Fibroblast of upper back skin (primary cell): Measurements from ENCODE around the gene RIBC2.
A peak's percentile ranks its signal among the peaks of the same experiment; 100 is the strongest.
"Not testable (repeated sequence)": the region's sequence is repeated elsewhere in the genome, so short reads cannot be mapped to it uniquely, and the experiment has no call there.

Experiments used
- DNase-seq: peaks from one replicate; pipeline ENCODE4 v3.0.0-alpha.2; 2013

Gene RIBC2

GRCh38 chr22:45425531-45426265 is 12.2 kb downstream of the RIBC2 start:
- no peak for DNase-seq

- no peak for DNase-seq
These were observed 12.9 kb downstream of the RIBC2 start for GRCh38 chr22:45426387-45426786.

GRCh38 chr22:45427114-45427513 is 13.6 kb downstream of the RIBC2 start:
- DNase-seq: no peak

GRCh38 chr22:45428391-45429385 is 15.2 kb downstream of the RIBC2 start:
- no peak for DNase-seq

DNA sequence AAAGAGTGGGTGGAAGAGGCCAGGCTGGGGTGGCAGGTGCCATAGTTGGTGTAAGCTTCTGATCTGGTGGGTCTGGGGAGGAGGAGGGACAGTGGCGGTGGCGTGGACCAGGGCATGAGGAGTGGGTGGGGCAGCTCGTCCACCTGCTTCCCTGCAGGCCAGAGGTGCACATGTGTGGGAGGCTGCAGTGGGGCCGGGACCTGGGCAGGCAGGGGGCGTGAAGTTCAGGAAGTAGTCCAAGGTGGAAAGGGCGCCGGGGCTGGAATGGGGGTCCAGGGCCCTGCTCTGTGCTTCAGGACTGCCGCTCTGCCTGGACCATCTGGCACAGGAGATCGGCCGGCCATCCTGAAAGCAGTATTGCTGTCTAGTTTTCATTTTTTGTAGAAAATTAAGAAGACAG is 15.9 kb downstream of the RIBC2 start:
- no peak for DNase-seq

DNA sequence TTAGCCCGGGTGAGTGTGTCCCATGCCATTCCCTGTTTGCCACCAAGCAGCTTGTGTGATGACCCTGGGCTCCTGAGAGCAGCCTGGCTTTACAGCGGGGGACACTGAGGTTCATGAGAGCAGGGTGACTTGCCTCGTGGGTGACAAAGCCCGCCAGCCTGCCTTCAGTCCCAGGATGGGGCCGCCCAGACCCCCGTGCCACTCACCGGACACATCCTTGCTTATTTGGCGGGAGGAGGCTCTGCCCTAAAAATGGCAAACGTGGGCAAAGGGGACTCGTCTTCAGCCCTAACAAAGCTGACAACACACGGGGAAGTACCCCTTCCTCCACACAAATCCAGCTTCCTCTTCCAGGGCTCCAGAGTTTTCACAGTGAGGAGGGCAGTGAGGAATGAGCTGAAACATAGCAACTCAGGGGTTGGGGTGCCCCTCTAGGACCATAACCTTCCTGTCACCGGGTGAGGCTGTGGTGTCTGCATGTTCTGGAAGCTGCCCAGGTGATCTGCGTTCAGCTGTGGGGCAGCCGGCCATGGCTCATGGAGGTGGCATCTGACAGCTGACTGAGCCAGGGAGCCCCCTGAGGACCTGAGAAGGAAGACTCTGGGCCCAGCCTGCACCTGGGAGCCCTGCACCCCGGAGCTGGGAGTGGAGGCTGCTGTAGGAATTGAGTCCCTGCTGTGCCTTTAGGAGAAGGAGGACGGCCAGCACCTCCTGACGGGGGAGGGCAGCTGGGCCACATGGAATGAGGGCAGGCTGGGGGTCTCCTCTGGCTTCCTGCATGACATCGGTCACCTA is 16.7 kb downstream of the RIBC2 start:
- no peak for DNase-seq

DNA sequence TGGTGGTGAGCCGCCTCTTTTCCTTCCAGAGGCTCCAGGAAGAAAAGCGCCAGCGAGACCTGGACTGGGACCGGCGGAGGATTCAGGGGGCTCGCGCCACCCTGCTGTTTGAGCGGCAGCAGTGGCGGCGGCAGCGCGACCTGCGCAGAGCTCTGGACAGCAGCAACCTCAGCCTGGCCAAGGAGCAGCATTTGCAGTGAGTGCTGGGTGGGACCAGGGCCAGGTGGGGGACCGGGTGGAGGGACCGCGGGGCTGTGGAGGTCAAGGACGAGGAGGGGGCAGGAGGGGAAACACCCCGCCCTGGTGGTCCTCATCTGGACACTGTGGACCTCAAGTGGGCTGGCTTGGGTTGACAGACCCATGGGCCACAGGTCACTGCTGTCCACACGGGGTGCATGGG is 17.4 kb downstream of the RIBC2 start:
- DNase-seq: no peak

GRCh38 chr22:45434981-45435380 is 21.5 kb downstream of the RIBC2 start:
- no peak for DNase-seq

GRCh38 chr22:45435544-45436139 is 22.1 kb downstream of the RIBC2 start:
- DNase-seq: peak; percentile 90

GRCh38 chr22:45436871-45437517 is 23.5 kb downstream of the RIBC2 start:
- not testable (repeated sequence) for DNase-seq

DNA sequence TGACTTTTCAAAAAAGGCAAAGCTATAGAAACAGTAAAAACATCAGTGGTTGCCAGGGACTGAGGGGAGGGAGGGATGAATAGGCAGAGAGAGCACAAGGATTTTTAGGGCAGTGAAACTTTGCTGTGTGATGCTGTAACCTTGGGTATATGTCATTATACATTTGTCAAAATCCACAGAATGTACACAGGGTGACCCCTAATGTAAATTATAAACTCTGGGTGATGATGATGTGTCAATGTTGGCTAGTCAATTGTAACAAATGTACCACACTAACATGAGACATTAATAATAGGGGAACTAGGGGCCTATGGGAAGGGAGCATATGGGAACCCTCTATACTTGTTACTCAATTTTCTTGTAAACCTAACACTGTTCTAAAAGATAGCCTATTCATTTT is 24.8 kb downstream of the RIBC2 start:
- no peak for DNase-seq

- not testable (repeated sequence) for DNase-seq
These were observed 27.2 kb downstream of the RIBC2 start for GRCh38 chr22:45440688-45441087.

DNA sequence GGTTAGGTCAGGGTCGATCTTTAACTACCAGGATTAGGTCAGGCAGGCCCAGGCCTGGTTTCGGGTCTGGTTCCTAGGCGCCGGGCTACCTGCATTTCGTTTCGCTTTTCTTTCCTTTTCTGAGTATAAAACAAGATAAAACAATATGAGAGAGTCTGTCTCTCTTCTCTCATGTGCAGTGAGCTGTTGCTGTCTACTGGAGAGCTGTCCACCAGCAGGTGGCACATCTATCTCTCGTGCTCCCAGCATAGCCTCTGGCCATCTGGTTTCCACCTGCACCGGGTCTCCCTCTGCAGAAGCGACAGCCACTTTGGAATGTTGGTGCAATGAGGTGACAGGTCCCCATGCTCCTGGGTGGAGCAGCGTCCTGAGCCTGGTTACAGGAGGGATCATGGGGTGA is 27.6 kb downstream of the RIBC2 start:
- DNase-seq: peak; percentile 67

GRCh38 chr22:45442116-45442515 is 28.6 kb downstream of the RIBC2 start:
- DNase-seq: peak; percentile 41

DNA sequence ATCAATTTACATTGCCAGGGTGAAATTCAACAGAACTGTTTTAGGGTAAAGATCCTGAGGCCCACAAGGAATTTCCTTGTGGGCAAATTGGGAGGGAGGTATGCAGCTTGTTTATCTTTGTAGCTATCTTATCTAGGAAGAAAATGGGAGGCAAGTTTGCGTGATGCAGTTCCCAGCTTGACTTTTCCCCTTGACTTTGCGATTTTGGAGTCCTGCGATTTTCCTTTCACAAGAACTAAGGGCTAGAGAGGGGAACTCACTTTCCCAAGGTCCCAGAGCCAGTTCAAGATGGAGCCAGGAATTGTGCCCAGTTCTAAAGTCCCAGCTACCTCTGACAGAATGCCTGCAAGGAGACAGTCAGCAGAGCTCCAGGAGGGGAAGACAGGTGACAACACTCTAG is 30.7 kb downstream of the RIBC2 start:
- DNase-seq: no peak

DNA sequence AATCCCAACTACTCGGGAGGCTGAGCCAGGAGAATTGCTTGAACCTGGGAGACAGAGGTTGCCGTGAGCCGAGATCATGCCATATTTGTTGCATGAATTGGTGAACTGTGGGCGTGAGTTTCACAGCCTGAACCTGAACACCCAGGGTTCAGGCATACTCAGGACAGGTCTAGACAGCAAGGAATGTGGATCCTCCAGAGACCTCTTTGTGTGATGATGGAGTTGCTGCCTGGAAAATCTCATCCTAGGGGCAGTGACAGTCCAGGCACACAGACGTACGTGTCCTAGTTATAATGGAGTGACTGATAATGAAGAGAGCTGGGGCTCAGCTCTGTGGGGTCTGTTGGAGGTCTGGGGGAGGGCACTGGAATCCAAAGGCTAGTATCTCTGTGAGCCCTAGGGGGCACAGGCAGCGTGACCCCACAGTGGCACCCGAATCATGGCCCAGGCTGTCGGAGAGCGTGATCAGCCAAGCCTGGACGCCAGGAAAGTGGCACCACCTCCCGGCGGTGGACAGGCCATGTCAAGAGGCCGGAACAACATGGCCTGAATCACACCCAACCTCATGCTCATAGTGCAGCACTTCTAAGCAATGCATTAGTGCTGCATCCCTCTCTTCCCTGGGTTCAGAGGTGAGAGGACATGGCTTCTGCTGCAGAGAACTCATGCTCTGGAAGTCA is 31.7 kb downstream of the RIBC2 start:
- DNase-seq: no peak

DNA sequence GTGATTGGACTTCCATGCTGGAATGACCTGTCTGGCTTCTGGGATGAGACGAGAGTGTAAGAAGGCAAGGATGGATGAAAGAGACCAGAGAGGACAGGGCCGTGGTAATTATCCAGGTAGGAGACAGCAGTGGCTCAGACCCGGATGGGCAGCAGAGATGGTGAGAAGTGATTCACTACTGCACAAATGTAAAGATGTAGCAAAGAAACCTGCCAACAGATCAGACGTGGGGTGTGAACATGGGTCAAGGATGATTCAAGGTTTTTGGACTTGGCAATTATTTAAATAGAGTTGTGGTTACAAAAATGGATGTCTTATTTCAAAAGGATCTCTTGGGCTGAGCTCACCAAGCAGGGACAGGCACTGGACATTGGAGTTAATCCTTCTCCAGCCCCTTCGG is 32.7 kb downstream of the RIBC2 start:
- peak; percentile 58 for DNase-seq

DNA sequence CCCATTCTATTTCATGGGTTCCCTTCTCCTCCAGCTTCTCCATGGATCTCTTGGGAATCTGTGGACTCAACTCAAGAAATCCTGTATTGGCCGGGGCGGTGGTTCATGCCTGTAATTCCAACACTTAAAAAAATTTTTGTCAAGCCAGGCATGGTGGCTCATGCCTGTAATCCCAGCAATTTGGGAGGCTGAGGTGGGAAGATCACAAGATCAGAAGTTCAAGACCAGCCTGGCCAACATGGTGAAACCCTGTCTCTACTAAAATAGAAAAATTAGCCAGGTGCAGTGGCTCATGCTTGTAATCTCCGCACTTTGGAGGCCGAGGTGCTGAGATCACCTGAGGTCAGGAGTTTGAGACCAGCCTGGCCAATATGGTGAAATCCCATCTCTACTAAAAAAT is 34.1 kb downstream of the RIBC2 start:
- DNase-seq: not testable (repeated sequence)

- peak; percentile 86 for DNase-seq
These were observed 34.9 kb downstream of the RIBC2 start for GRCh38 chr22:45448431-45448830.

DNA sequence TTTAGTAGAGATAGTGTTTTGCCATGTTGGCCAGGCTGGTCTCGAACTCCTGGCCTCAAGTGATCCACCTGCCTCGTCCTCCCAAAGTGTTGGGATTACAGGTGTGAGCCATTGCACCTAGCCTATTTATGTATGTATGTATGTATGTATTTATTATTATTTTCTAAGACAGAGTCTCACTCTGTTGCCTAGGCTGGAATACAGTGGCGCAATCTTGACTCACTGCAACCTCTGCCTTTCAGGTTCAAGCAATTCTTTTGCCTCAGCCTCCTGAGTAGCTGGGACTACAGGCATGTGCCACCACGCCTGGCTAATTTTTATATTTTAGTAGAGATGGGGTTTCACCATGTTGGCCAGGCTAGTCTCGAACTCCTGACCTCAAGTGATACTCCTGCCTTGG is 35.9 kb downstream of the RIBC2 start:
- DNase-seq: not testable (repeated sequence)

- DNase-seq: no peak
These were observed 36.8 kb downstream of the RIBC2 start for GRCh38 chr22:45450101-45450785.
